K562 (cell line): ENCODE data around the gene SPAG9. TPM values are rescaled to one million over a fixed set of nuclear protein-coding genes. Genes with fewer than 3 reads are reported as not detected.

ENCODE experiments used
- DIDO1 ChIP-seq: fragments of 450-650 bp; IDR thresholded peaks from 2 replicates; pipeline ENCODE4 v1.6.1; 2016; ENCODE audit warnings: low read depth, missing biosample characterization, missing genetic modification characterization
- DMBX1 ChIP-seq: fragments of 250-450 bp; sonication (Bioruptor Pico); IDR thresholded peaks from 2 replicates; pipeline ENCODE4 v1.8.0; 2022; ENCODE audit warnings: inconsistent platforms, mild to moderate bottlenecking, moderate library complexity, borderline replicate concordance
- FOXK2 ChIP-seq, 2 experiments: fragments of 450-650 bp; IDR thresholded peaks in 1 of 2; conservative IDR thresholded peaks in 1 of 2; 2 replicates each; pipeline ENCODE4 v1.6.1; 2016; ENCODE audit warnings: low read depth in 2 of 2, mild to moderate bottlenecking in 1 of 2
- GABPB1 ChIP-seq: sonication (generic); formaldehyde crosslinking; IDR thresholded peaks from 2 replicates; pipeline ENCODE4 v1.8.0; 2022; ENCODE audit warnings: mild to moderate bottlenecking, missing genetic modification reagents
- HLTF ChIP-seq: fragments of 450-650 bp; IDR thresholded peaks from 2 replicates; pipeline ENCODE4 v1.6.1; 2016
- HMGN3 ChIP-seq: IDR thresholded peaks from 2 replicates; pipeline ENCODE4 v1.6.1; 2011; ENCODE audit warnings: borderline replicate concordance, low read depth, mild to moderate bottlenecking, mixed read lengths, low read length; ENCODE audit not compliant: insufficient read length; ENCODE audit errors: extremely low read depth
- KDM5B ChIP-seq: fragments of 200-600 bp; sonication (generic); IDR thresholded peaks from 2 replicates; pipeline ENCODE4 v1.6.1; 2012; ENCODE audit warnings: low read depth, mild to moderate bottlenecking, moderate library complexity, low read length, control low read depth, inconsistent platforms; ENCODE audit not compliant: insufficient replicate concordance
- MAFG ChIP-seq: fragments of 450-650 bp; conservative IDR thresholded peaks from 2 replicates; pipeline ENCODE4 v1.6.1; 2016; ENCODE audit warnings: missing genetic modification characterization, missing compliant biosample characterization
- MXI1 ChIP-seq: IDR thresholded peaks from 2 replicates; pipeline ENCODE4 v1.6.1; 2011; ENCODE audit warnings: low read depth, mild to moderate bottlenecking, improper control_type of control experiment, low read length
- SETDB1 ChIP-seq: IDR thresholded peaks from one replicate; pipeline ENCODE4 v1.6.1; 2012; ENCODE audit warnings: low read length, control low read depth, inconsistent platforms
- SMARCA5 ChIP-seq: fragments of 450-650 bp; IDR thresholded peaks from 2 replicates; pipeline ENCODE4 v1.6.1; 2016
- SP1 ChIP-seq: sonication (generic); formaldehyde crosslinking; IDR thresholded peaks from 2 replicates; pipeline ENCODE4 v1.8.1; 2022; ENCODE audit warnings: mild to moderate bottlenecking, missing genetic modification reagents
- SRSF9 ChIP-seq: fragments of 200-400 bp; formaldehyde crosslinking; IDR thresholded peaks from 2 replicates; pipeline ENCODE4 v1.6.1; 2017; ENCODE audit warnings: low read depth, low read length, borderline replicate concordance
- STAT5B ChIP-seq: fragments of 250-450 bp; sonication (Bioruptor Pico); IDR thresholded peaks from 2 replicates; pipeline ENCODE4 v1.8.0; 2021; ENCODE audit warnings: mild to moderate bottlenecking, inconsistent platforms
- ZNF140 ChIP-seq: fragments of 250-450 bp; sonication (Bioruptor Pico); IDR thresholded peaks from 2 replicates; pipeline ENCODE4 v1.8.0; 2021; ENCODE audit warnings: moderate library complexity, mild to moderate bottlenecking, inconsistent platforms
- polyA plus RNA-seq, 8 experiments: library from polyadenylated mRNA; depleted of rRNA in 4 of 8; stranded (reverse) in 5 of 8; unstranded in 3 of 8; fragments of >200 nt; fragmentation: Nextera tagmentation in 2 of 8; fragmentation: Illumina TruSeq in 1 of 8; extraction: Ambion mirVana in 2 of 8; extraction: Trizol in 1 of 8; gene quantifications; 2 replicates each; pipeline versions ENCODE4 v1.2.1 to v1.2.3, GENCODE V29; 2011 to 2014; ENCODE audit warnings: inconsistent platforms in 1 of 8, missing spikeins in 1 of 8
- total RNA-seq, 7 experiments: library from RNA; depleted of rRNA in 6 of 7; stranded (reverse); fragments of >200 nt in 6 of 7; fragmentation: Illumina TruSeq in 2 of 7; extraction: Trizol in 2 of 7; gene quantifications; 2 replicates each; pipeline versions ENCODE4 v1.2.1 to v1.2.3, GENCODE V29; 2011 to 2021; ENCODE audit warnings: low replicate concordance in 1 of 7
- TF ChIP-seq, protein P1 (sequence below): fragments of 450-650 bp; IDR thresholded peaks from 2 replicates; pipeline ENCODE4 v1.6.1; 2016
- TF ChIP-seq, protein P2 (sequence below): fragments of 450-650 bp; IDR thresholded peaks from 2 replicates; pipeline ENCODE4 v1.6.1; 2016; ENCODE audit warnings: missing biosample characterization, missing genetic modification characterization
- TF ChIP-seq, protein P3 (sequence below): sonication (generic); formaldehyde crosslinking; IDR thresholded peaks from 2 replicates; pipeline ENCODE4 v1.8.1; 2023; ENCODE audit warnings: mild to moderate bottlenecking, missing genetic modification reagents

Gene SPAG9
- total and polyA plus RNA-seq, 9 of the 15 experiments (the other 6 are each of a cell fraction or from before 2014, with no cell fraction given) = 12.2 to 99.2 (median 58.2) TPM

DNA sequence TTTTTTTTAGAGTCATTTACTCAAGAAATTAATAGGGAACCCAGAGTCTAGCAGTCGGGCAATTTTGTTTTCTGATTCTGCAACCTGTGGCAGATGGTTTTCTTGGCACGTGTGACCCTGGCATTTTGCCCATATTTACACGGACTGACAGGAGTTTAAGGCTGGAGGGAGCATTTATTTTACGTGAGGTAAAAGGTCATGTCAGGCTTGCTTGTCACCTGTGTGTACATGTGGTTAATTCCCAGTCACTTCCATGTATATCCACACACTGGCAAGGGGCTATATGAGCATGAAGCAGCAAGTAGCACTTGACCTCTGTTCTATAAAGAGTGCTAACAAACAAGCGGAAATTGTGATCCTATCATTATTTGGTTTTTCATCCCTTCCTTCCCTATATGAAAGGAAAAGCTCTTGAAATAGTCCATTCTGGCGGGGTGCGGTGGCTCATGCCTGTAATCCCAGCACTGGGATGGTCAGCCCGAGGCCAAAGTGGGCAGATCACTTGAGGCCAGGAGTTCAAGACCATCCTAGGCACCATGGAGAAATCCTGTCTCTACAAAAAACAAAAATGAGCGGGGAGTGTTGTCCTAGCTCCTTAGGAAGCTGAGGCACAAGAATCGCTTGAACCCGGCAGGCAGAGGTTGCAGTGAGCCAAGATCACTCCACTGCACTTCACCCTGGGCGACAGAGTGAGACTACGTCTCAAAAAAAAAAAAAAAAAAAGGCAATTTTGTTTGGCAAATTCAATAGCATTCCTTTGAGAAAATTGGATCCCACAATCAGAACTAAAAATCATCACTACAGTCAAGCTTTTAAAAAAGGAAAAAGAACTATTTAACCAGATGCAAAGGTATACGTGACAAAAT lies 2.1 kb downstream of the SPAG9 start (continued):
- no peak for TF ChIP-seq STAT5B (CRISPR knock-in tag)
- TF ChIP-seq FOXK2 (conservative IDR thresholded peaks at IDR 0.05 in 1 of 2, IDR thresholded peaks at IDR 0.05 in 1 of 2; ENCODE audit: low read depth in 2 of 2) = peak; percentile 42 to 48; a peak in 2 of 4 replicates
- TF ChIP-seq DIDO1 (tag) = no peak
- TF ChIP-seq SETDB1 = no peak
- no peak for TF ChIP-seq ZNF140 (CRISPR knock-in tag)
- no peak for TF ChIP-seq SP1 (CRISPR knock-in tag)
- TF ChIP-seq MAFG = no peak
- no peak for TF ChIP-seq HMGN3
- TF ChIP-seq, protein P1, sequence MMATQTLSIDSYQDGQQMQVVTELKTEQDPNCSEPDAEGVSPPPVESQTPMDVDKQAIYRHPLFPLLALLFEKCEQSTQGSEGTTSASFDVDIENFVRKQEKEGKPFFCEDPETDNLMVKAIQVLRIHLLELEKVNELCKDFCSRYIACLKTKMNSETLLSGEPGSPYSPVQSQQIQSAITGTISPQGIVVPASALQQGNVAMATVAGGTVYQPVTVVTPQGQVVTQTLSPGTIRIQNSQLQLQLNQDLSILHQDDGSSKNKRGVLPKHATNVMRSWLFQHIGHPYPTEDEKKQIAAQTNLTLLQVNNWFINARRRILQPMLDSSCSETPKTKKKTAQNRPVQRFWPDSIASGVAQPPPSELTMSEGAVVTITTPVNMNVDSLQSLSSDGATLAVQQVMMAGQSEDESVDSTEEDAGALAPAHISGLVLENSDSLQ = 0 out of 2 replicates have a peak, but pooled peaks have one; percentile 7
- TF ChIP-seq SMARCA5 = no peak
- no peak for TF ChIP-seq SRSF9
- no peak for TF ChIP-seq HLTF
- TF ChIP-seq, protein P2, sequence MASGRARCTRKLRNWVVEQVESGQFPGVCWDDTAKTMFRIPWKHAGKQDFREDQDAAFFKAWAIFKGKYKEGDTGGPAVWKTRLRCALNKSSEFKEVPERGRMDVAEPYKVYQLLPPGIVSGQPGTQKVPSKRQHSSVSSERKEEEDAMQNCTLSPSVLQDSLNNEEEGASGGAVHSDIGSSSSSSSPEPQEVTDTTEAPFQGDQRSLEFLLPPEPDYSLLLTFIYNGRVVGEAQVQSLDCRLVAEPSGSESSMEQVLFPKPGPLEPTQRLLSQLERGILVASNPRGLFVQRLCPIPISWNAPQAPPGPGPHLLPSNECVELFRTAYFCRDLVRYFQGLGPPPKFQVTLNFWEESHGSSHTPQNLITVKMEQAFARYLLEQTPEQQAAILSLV (tag) = no peak
- TF ChIP-seq KDM5B = no peak
- TF ChIP-seq MXI1 = 0 out of 2 replicates have a peak, but pooled peaks have one; percentile 55
- no peak for TF ChIP-seq DMBX1
- TF ChIP-seq, protein P3, sequence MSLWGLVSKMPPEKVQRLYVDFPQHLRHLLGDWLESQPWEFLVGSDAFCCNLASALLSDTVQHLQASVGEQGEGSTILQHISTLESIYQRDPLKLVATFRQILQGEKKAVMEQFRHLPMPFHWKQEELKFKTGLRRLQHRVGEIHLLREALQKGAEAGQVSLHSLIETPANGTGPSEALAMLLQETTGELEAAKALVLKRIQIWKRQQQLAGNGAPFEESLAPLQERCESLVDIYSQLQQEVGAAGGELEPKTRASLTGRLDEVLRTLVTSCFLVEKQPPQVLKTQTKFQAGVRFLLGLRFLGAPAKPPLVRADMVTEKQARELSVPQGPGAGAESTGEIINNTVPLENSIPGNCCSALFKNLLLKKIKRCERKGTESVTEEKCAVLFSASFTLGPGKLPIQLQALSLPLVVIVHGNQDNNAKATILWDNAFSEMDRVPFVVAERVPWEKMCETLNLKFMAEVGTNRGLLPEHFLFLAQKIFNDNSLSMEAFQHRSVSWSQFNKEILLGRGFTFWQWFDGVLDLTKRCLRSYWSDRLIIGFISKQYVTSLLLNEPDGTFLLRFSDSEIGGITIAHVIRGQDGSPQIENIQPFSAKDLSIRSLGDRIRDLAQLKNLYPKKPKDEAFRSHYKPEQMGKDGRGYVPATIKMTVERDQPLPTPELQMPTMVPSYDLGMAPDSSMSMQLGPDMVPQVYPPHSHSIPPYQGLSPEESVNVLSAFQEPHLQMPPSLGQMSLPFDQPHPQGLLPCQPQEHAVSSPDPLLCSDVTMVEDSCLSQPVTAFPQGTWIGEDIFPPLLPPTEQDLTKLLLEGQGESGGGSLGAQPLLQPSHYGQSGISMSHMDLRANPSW (CRISPR knock-in tag) = no peak
- TF ChIP-seq GABPB1 (CRISPR knock-in tag) = no peak
